ENCODE results near the gene ZC3H13.
"Not testable (repeated sequence)": the region's sequence is repeated elsewhere in the genome, so short reads cannot be mapped to it uniquely, and the experiment has no call there.

The ZC3H13 gene

DNA sequence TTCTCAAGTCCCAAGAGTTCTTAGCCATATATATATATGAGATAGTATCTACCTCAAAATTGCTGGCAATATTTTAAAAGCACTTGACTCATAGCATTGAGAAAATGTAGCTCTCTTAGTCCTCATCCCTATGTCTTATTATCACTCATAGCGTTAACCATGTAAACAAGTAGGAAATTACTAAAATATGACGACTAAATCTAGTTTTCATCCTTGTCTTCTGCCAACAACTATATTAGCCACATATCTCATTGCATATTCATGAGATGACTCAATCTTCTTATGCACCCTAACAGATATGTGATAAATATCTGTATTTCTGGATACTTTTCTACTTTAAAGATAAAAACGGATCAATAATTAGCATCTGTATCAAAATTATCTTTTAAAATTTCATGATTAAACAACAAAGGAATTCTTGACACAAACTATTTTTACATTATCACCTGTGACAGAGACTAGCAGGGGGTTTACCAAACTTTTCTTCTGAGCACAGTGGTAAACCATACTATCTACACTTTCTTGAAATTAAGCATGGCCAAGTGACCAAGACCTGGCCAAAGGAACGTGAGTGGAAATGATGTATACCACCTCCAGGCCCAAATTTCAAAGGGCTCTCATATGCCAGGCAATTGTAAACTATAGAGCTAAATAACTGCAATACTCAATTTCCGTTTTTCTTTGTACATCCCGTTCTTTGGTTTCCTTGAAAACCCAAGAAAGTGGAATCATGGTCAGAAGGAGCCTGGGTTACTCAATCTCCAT, 45.7 kb downstream of the ZC3H13 start:
- no peak overlapping the region for H3K27ac Mint-ChIP-seq
- CTCF ChIA-PET = interaction anchor here (0.6 kb wide), 1 partner anchor 135 kb away, joined by 3 read pairs; no protein-coding TSS in a partner anchor
- peaks cover 2% of the 10 kb centered on the region for H3K4me1 Mint-ChIP-seq
- DNase-seq = no peak
- H3K9me3 Mint-ChIP-seq = no peaks in the 10 kb centered on the region
- peaks cover 40% of the 10 kb centered on the region for H3K36me3 Mint-ChIP-seq
- no peak overlapping the region for H3K4me3 Mint-ChIP-seq
- H3K27me3 Mint-ChIP-seq = no peaks in the 10 kb centered on the region

DNA sequence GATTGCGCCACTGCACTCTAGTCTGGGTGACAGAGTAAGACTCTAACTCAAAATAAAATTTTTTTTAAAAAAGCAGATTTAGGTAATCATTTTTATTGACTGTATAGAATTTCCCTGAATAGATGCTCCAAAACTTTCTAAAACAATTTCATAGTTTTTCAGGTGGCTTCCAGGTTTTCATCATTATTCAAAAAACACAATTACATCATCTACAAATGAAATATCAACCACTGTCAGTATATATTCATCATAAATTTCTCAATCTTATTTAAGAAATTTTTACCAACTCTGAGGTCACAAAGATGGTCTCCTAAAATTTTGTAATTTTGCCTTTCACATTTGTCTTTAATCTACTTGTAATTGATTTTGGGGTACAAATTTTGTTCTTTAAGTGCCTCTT, 48.1 kb downstream of the ZC3H13 start:
- CTCF ChIA-PET = no interaction called here
- Mint-ChIP-seq H3K27ac (no peak overlapping the region), H3K9me3 (no peaks in the 10 kb centered on the region), H3K4me3 (no peak overlapping the region), H3K36me3 (peaks cover 49% of the 10 kb centered on the region), H3K27me3 (no peaks in the 10 kb centered on the region), H3K4me1 (peaks cover 2% of the 10 kb centered on the region)
- no peak for DNase-seq

GRCh38 chr13:45996631-45997030, 55.9 kb downstream of the ZC3H13 start:
- DNase-seq = no peak
- CTCF ChIA-PET = no interaction called here
- H3K36me3 Mint-ChIP-seq = peaks cover 31% of the 10 kb centered on the region
- no peaks in the 10 kb centered on the region for H3K27me3 Mint-ChIP-seq
- no peaks in the 10 kb centered on the region for H3K9me3 Mint-ChIP-seq
- no peak overlapping the region for H3K4me3 Mint-ChIP-seq
- no peak overlapping the region for H3K27ac Mint-ChIP-seq
- no peaks in the 10 kb centered on the region for H3K4me1 Mint-ChIP-seq

DNA sequence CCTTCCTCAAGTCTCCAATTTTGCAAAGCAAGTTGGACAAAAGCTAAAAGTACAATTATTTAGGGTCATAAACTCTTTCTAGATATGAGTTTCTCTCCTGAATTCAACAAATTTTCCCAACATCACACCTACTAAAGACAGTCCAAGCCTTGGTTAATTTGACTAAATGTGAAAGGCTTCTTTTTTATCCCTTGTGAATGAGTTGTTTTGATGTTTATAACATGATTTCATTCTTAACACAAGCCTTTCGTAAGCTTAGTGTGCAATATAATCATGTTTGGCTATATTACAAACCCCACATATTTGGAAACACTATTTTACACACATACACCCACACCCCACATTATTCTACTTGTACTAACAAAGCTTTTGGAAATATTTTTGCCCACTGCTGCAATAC, 57.3 kb downstream of the ZC3H13 start:
- Mint-ChIP-seq H3K4me1 (no peaks in the 10 kb centered on the region), H3K36me3 (peaks cover 25% of the 10 kb centered on the region), H3K27me3 (no peaks in the 10 kb centered on the region), H3K4me3 (no peak overlapping the region), H3K9me3 (no peaks in the 10 kb centered on the region), H3K27ac (no peak overlapping the region)
- no peak for DNase-seq
- CTCF ChIA-PET = no interaction called here

DNA sequence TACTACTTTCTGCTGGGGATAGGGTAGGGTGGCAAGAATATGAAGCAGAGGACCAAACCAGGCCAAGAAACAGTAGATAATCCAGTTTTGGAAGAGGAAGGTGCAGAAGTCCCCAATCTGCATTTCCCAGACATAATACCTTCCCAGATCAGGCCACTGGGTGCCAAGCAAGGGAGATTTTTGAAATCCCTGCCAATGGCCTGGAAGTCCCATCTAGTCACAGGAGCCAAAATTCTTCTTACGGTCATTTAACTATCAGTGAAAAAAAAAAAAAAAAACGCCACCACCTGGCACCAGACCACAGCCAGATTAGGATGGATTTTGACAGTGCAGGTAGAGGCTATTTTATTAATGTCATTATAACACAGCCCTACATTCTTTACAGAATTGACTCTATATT, 57.8 kb downstream of the ZC3H13 start:
- no peaks in the 10 kb centered on the region for H3K9me3 Mint-ChIP-seq
- no peak for DNase-seq
- H3K4me3 Mint-ChIP-seq = no peak overlapping the region
- CTCF ChIA-PET = interaction anchor here (1.2 kb wide), 1 partner anchor 15 kb away, joined by 4 read pairs; no protein-coding TSS in a partner anchor
- no peaks in the 10 kb centered on the region for H3K27me3 Mint-ChIP-seq
- H3K4me1 Mint-ChIP-seq = no peaks in the 10 kb centered on the region
- no peak overlapping the region for H3K27ac Mint-ChIP-seq
- H3K36me3 Mint-ChIP-seq = peaks cover 23% of the 10 kb centered on the region

- CTCF ChIA-PET = no interaction called here
- no peaks in the 10 kb centered on the region for H3K9me3 Mint-ChIP-seq
- no peaks in the 10 kb centered on the region for H3K4me1 Mint-ChIP-seq
- no peak overlapping the region for H3K27ac Mint-ChIP-seq
- H3K36me3 Mint-ChIP-seq = peaks cover 38% of the 10 kb centered on the region
- no peak for DNase-seq
- no peaks in the 10 kb centered on the region for H3K27me3 Mint-ChIP-seq
- no peak overlapping the region for H3K4me3 Mint-ChIP-seq
Observed at GRCh38 chr13:45989607-45990006, 62.9 kb downstream of the ZC3H13 start.

DNA sequence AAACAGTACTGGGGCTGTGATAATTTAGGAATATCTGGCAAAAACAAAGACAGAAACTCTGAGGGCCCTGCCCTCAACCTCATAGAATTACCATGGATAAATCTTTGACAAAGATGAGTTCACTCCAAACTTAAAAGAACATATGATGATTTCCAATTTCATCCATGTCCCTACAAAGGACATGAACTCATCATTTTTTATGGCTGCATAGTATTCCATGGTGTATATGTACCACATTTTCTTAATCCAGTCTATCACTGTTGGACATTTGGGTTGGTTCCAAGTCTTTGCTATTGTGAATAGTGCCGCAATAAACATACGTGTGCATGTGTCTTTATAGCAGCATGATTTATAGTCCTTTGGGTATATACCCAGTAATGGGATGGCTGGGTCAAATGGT, 71.4 kb downstream of the ZC3H13 start:
- H3K9me3 Mint-ChIP-seq, H3K27ac Mint-ChIP-seq, H3K4me1 Mint-ChIP-seq, CTCF ChIA-PET, H3K4me3 Mint-ChIP-seq, DNase-seq, H3K27me3 Mint-ChIP-seq: not testable (repeated sequence)
- peaks cover 62% of the 10 kb centered on the region for H3K36me3 Mint-ChIP-seq

GRCh38 chr13:45975337-45975736, 77.2 kb downstream of the ZC3H13 start:
- no peak overlapping the region for H3K4me3 Mint-ChIP-seq
- H3K4me1 Mint-ChIP-seq = peaks cover 3% of the 10 kb centered on the region
- CTCF ChIA-PET = no interaction called here
- peaks cover 50% of the 10 kb centered on the region for H3K36me3 Mint-ChIP-seq
- no peak for DNase-seq
- no peak overlapping the region for H3K27ac Mint-ChIP-seq
- no peaks in the 10 kb centered on the region for H3K27me3 Mint-ChIP-seq
- no peaks in the 10 kb centered on the region for H3K9me3 Mint-ChIP-seq

DNA sequence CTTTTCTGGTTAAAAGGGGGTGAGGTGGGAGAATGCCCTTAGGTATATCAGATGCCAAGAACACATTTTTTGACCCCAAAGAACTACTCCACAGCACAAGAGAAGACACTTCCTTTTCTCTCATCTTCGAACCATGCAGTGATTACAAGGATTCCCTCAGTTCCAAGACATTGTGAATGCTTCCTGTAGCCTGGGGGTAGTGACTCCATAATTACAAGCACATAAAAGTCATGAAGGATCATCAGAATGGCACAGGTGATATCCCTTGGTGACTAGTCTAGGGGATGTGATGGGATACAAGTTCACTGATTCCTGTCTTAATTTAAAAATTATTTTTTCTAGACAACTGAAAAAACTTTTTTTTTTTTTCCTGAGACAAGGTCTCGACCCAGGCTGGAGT, 78.0 kb downstream of the ZC3H13 start:
- Mint-ChIP-seq H3K4me1 (peaks cover 3% of the 10 kb centered on the region), H3K4me3 (no peak overlapping the region), H3K9me3 (no peaks in the 10 kb centered on the region), H3K36me3 (peaks cover 52% of the 10 kb centered on the region), H3K27me3 (no peaks in the 10 kb centered on the region), H3K27ac (no peak overlapping the region)
- DNase-seq = no peak
- CTCF ChIA-PET = no interaction called here

DNA sequence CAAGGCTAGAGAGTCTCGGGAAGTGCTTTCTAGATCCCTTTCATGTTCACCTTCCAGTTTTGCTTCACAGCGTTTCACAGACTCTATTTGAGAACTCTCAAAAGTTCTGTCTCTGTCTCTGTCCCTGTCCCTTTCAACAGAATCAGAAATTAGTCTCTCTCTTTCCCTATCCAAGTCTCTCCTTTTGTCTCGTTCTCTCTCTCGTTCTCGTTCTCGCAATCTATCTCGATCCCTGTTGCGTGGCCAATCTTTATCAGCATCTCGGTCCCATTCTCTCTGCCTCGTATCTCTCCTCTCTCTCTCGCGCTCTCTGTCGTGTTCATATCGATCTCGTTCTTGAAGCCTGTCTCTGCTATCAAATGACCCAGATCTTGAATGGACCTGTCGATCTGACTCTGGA, 85.0 kb downstream of the ZC3H13 start:
- Mint-ChIP-seq H3K9me3 (no peaks in the 10 kb centered on the region), H3K36me3 (peaks cover 49% of the 10 kb centered on the region), H3K4me1 (no peaks in the 10 kb centered on the region), H3K27ac (no peak overlapping the region), H3K27me3 (no peaks in the 10 kb centered on the region), H3K4me3 (no peak overlapping the region)
- CTCF ChIA-PET = no interaction called here
- no peak for DNase-seq

GRCh38 chr13:45966715-45967114, 85.8 kb downstream of the ZC3H13 start:
- H3K4me3 Mint-ChIP-seq = no peak overlapping the region
- peaks cover 49% of the 10 kb centered on the region for H3K36me3 Mint-ChIP-seq
- CTCF ChIA-PET = no interaction called here
- H3K4me1 Mint-ChIP-seq = no peaks in the 10 kb centered on the region
- no peaks in the 10 kb centered on the region for H3K27me3 Mint-ChIP-seq
- H3K27ac Mint-ChIP-seq = no peak overlapping the region
- no peak for DNase-seq
- H3K9me3 Mint-ChIP-seq = no peaks in the 10 kb centered on the region

DNA sequence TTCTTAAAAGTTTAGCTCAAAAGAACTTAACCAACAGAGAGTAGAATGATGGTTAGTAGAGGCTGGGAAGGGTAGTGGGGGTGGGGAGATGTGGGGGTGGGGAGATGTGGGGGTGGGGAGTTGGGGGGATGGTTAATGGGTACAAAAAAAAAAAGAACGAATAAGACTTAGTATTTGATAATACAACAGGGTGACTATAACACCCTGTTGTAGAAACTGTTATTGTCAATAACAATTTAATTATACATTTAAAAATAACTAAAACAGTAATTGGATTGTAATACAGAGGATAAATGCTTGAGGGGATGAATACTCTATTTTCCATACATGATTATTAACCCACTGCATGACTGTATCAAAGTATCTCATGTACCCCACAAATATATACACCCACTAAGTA, 91.1 kb downstream of the ZC3H13 start:
- CTCF ChIA-PET = no interaction called here
- peaks cover 33% of the 10 kb centered on the region for H3K36me3 Mint-ChIP-seq
- H3K9me3 Mint-ChIP-seq = no peaks in the 10 kb centered on the region
- no peak overlapping the region for H3K4me3 Mint-ChIP-seq
- no peaks in the 10 kb centered on the region for H3K27me3 Mint-ChIP-seq
- H3K27ac Mint-ChIP-seq = no peak overlapping the region
- DNase-seq = no peak
- no peaks in the 10 kb centered on the region for H3K4me1 Mint-ChIP-seq

DNA sequence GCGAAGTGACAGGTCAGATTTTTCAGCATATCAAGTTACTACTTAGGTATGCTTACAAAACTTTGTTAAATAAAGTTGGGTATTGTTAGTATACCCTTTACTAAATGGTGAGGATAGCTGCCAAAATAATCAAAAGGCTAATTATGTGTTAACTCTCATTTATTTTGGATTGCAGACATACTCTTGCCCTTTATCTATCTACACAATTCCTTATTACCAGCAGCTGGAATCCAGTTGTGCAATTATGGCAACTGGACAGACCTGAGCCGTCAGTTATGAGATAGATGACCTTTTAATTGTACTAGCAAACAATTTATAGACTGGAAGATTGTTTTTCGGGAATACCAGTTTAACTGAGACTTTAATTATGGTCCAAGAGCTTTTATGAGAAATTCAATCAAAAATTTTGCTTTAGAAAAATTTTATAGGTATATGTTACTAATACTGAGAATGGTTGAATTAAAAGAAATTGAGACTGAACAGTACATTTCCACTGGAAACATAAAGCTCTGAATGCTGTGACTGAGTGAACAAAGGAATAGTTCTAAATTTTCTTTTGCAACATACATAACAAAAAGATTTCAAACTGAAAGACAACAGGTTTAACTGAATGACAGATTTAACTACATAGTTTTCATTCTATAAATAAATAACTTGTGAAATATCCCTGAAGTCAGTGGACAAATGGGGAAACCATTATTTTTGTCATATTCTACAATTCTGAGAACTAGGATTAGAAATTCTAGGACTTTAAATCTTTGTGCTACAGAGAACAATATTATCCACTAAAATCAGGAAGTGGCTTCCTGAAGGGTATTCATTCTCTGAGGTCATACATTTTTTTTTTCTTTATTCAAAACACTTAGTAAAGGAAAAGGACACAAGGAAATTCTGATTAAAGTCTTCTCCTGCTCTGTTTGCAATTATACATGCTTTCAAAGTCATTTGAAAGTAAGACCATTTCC, 97.4 kb downstream of the ZC3H13 start:
- Mint-ChIP-seq H3K27me3 (no peaks in the 10 kb centered on the region), H3K27ac (no peak overlapping the region), H3K36me3 (peaks cover 25% of the 10 kb centered on the region), H3K4me1 (no peaks in the 10 kb centered on the region), H3K9me3 (no peaks in the 10 kb centered on the region), H3K4me3 (no peak overlapping the region)
- CTCF ChIA-PET = no interaction called here
- DNase-seq = no peak

DNA sequence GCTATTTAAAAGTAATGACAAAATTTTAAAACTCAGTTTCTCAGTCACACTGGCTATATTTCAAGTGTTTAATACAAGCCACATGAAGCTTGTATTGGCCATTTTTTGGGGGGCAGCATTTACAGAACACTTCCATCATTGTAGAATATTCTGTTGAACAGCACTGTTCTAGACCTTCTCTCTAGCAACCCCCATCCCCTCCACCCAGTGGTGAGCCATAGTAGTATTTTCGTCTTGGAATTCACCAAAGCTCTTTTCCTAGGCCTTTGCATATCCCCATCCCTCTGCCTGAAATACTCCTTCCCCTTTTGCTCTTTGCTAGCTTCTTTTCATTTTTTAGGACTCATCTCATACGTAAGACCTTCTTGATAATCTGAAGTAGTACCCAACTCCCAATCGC, 99.5 kb downstream of the ZC3H13 start:
- DNase-seq = no peak
- no peak overlapping the region for H3K4me3 Mint-ChIP-seq
- H3K36me3 Mint-ChIP-seq = peaks cover 19% of the 10 kb centered on the region
- no peaks in the 10 kb centered on the region for H3K27me3 Mint-ChIP-seq
- CTCF ChIA-PET = interaction anchor here (1.2 kb wide), 1 partner anchor 17 kb away, joined by 3 read pairs; no protein-coding TSS in a partner anchor
- H3K9me3 Mint-ChIP-seq = no peaks in the 10 kb centered on the region
- H3K27ac Mint-ChIP-seq = no peak overlapping the region
- no peaks in the 10 kb centered on the region for H3K4me1 Mint-ChIP-seq

GRCh38 chr13:45951724-45952123, 100.8 kb downstream of the ZC3H13 start:
- no peaks in the 10 kb centered on the region for H3K27me3 Mint-ChIP-seq
- no peak for DNase-seq
- H3K27ac Mint-ChIP-seq = no peak overlapping the region
- CTCF ChIA-PET = interaction anchor here (1.2 to 1.5 kb wide), 2 partner anchors 16 to 35 kb away, joined by 3 read pairs; no protein-coding TSS in a partner anchor
- H3K9me3 Mint-ChIP-seq = no peaks in the 10 kb centered on the region
- no peaks in the 10 kb centered on the region for H3K4me1 Mint-ChIP-seq
- H3K4me3 Mint-ChIP-seq = no peak overlapping the region
- H3K36me3 Mint-ChIP-seq = peaks cover 11% of the 10 kb centered on the region

Measured in activated naive CD4-positive, alpha-beta T cell treated with anti-CD3 and anti-CD28 coated beads, Interleukin-2, amount 10 ng/mL, durations not matched to agents 7 days and 5 days (primary cell).